BLaER1 (cell line): Measurements from ENCODE around the gene CASTOR2.
"Not testable (repeated sequence)": the region's sequence is repeated elsewhere in the genome, so short reads cannot be mapped to it uniquely, and the experiment has no call there.

ENCODE experiments used
- H3K27ac ChIP-seq: shearing (Covaris generic); formaldehyde crosslinking; 2 replicates; pipeline ENCODE4 v1.8.1; 2022
- H3K27me3 ChIP-seq: shearing (Covaris generic); formaldehyde crosslinking; 2 replicates; pipeline ENCODE4 v1.8.1; 2022
- H3K36me3 ChIP-seq: shearing (Covaris generic); formaldehyde crosslinking; 2 replicates; pipeline ENCODE4 v1.8.1; 2022
- H3K4me1 ChIP-seq: shearing (Covaris generic); formaldehyde crosslinking; 2 replicates; pipeline ENCODE4 v1.8.1; 2022
- H3K4me2 ChIP-seq: shearing (Covaris generic); formaldehyde crosslinking; 2 replicates; pipeline ENCODE4 v1.8.1; 2022
- H3K4me3 ChIP-seq: shearing (Covaris generic); formaldehyde crosslinking; 2 replicates; pipeline ENCODE4 v1.8.1; 2022
- H3K9ac ChIP-seq: shearing (Covaris generic); formaldehyde crosslinking; 2 replicates; pipeline ENCODE4 v1.8.1; 2022
- H3K9me3 ChIP-seq: shearing (Covaris generic); formaldehyde crosslinking; 2 replicates; pipeline ENCODE4 v1.8.1; 2022
- H4K20me1 ChIP-seq: shearing (Covaris generic); formaldehyde crosslinking; 2 replicates; pipeline ENCODE4 v1.8.1; 2022
- Cebpa-rat ChIP-seq: shearing (Covaris generic); IDR thresholded peaks from 2 replicates; pipeline ENCODE4 v1.8.1; 2022

Gene CASTOR2

GRCh38 chr7:74966909-74967308 is 2.4 kb downstream of the CASTOR2 start:
- not testable (repeated sequence) for H3K4me1 ChIP-seq

GRCh38 chr7:74971431-74971830 is 6.9 kb downstream of the CASTOR2 start:
- H3K27ac ChIP-seq, H3K27me3 ChIP-seq, H3K4me2 ChIP-seq, H3K9ac ChIP-seq, H4K20me1 ChIP-seq, H3K4me3 ChIP-seq, H3K4me1 ChIP-seq, H3K9me3 ChIP-seq, H3K36me3 ChIP-seq: not testable (repeated sequence)

More at GRCh38 chr7:74966909-74967308, 2.4 kb downstream of the CASTOR2 start:
- not testable (repeated sequence) for H3K27me3 ChIP-seq, H4K20me1 ChIP-seq, H3K27ac ChIP-seq, H3K9ac ChIP-seq, H3K36me3 ChIP-seq, H3K4me3 ChIP-seq, H3K9me3 ChIP-seq, H3K4me2 ChIP-seq

DNA sequence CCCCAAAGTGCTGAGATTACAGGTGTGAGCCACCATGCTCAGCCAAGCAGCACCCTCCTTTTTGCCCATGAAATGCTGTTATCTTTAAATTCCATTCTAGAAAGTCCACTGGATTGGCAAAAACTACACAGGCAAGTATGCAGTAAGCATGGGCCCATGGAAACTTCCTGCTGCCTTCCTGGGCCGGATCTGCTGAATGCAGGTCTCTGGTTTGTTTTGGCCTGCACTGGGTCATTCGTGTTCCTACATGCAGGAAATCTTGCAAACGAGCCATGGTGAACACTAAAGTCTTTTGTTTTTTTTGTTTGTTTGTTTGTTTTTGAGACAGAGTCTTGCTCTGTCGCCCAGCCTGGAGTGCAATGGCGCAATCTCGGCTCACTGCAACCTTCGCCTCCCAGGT is 7.9 kb downstream of the CASTOR2 start:
- H3K4me2 ChIP-seq, H3K27ac ChIP-seq, H3K4me1 ChIP-seq, H3K9ac ChIP-seq, H3K27me3 ChIP-seq, H3K9me3 ChIP-seq, H3K4me3 ChIP-seq, H3K36me3 ChIP-seq, H4K20me1 ChIP-seq: not testable (repeated sequence)

GRCh38 chr7:74975959-74976358 is 11.5 kb downstream of the CASTOR2 start:
- H3K9me3 ChIP-seq, H3K27me3 ChIP-seq, H3K36me3 ChIP-seq: not testable (repeated sequence)

DNA sequence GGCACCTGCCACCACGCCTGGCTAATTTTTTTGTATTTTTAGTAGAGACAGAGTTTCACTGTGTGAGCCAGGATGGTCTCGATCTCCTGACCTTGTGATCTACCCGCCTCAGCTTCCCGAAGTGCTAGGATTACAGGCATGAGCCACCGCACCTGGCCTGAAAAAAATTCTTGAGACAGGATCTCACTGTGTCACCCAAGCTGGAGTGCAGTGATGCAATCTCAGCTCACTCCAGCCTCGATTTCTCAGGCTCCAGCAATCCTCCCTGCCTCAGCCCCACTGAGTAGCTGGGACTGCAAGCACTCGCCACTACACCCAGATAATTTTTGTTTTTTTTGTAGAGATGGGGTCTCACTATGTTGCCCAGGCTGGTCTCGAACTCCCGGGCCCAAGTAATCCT is 13.0 kb downstream of the CASTOR2 start:
- H3K4me2 ChIP-seq, H4K20me1 ChIP-seq, H3K4me3 ChIP-seq, H3K9ac ChIP-seq, H3K9me3 ChIP-seq, H3K27ac ChIP-seq, H3K36me3 ChIP-seq, H3K4me1 ChIP-seq, H3K27me3 ChIP-seq: not testable (repeated sequence)

More at GRCh38 chr7:74975959-74976358, 11.5 kb downstream of the CASTOR2 start:
- H3K4me3 ChIP-seq, H4K20me1 ChIP-seq, H3K4me2 ChIP-seq, H3K4me1 ChIP-seq, H3K9ac ChIP-seq, H3K27ac ChIP-seq: not testable (repeated sequence)

DNA sequence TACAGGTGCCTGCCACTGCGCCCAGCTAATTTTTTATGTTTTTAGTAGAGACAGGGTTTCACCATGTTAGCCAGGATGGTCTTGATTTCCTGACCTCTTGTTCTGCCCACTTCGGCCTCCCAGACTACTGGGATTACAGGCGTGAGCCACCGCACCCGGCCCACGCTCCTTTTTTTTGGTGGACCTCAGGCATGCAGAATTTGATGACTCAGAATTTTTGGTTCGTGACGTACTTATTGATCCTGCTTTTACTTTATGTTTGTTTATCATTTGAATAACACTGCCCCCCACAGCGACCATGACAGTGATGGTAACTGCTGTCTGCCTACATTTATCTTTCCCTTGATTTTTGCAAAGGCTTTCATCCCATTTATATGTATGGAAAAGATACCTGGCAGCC is 23.9 kb downstream of the CASTOR2 start:
- H4K20me1 ChIP-seq, result peaks cover 52% of the 10 kb centered on the region

GRCh38 chr7:74993121-74993520 is 28.6 kb downstream of the CASTOR2 start:
- Histone ChIP-seq H3K9me3 (no peaks in the 10 kb centered on the region), H4K20me1 (peaks cover 53% of the 10 kb centered on the region), H3K4me1 (no peaks in the 10 kb centered on the region), H3K4me2 (no peak overlapping the region), H3K9ac (no peak overlapping the region), H3K4me3 (no peak overlapping the region), H3K36me3 (0 out of 2 replicates have a peak, but pooled peaks cover 6% of the 10 kb centered on the region), H3K27me3 (no peaks in the 10 kb centered on the region), H3K27ac (no peak overlapping the region)
- no peak for TF ChIP-seq Cebpa-rat

More for the DNA sequence above, 23.9 kb downstream of the CASTOR2 start:
- H3K9me3 ChIP-seq, H3K9ac ChIP-seq, H3K27ac ChIP-seq, H3K4me2 ChIP-seq, H3K27me3 ChIP-seq, H3K4me3 ChIP-seq: not testable (repeated sequence)
- Histone ChIP-seq H3K36me3 (0 out of 2 replicates have a peak, but pooled peaks cover 13% of the 10 kb centered on the region), H3K4me1 (peaks cover 11% of the 10 kb centered on the region; the same call in 1 of the 2 replicates)

- H3K4me2 ChIP-seq, H3K9me3 ChIP-seq, H3K4me1 ChIP-seq, H3K27me3 ChIP-seq, H3K4me3 ChIP-seq, H3K27ac ChIP-seq, H3K36me3 ChIP-seq, H3K9ac ChIP-seq: not testable (repeated sequence)
- peaks cover 71% of the 10 kb centered on the region for H4K20me1 ChIP-seq
Observed at GRCh38 chr7:74994869-74995543, 30.5 kb downstream of the CASTOR2 start.

DNA sequence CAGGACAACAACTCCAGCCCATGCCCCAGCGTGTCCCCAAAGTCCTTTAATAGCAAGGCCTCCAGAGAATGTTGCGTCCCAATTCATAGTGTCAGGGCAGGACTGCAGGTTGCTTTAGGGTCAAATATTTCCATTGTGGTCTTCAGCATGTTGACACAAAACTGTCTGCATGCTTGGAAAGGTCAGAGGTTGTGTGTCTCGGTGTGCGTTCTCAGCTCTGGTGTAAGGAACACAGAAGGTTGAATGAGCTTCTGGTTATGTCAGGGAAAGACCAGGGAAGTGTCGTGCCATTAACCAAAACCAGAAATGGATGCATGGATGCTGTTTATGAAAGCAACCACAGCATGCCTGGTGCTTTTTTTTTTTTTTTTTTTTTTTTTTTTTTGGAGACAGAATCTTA is 31.9 kb downstream of the CASTOR2 start:
- H3K9ac ChIP-seq, H3K4me2 ChIP-seq, H3K9me3 ChIP-seq, H3K27me3 ChIP-seq, H3K4me1 ChIP-seq, H3K36me3 ChIP-seq, H3K4me3 ChIP-seq, H3K27ac ChIP-seq: not testable (repeated sequence)
- peaks cover 77% of the 10 kb centered on the region; the same call in 1 of the 2 replicates for H4K20me1 ChIP-seq

- not testable (repeated sequence) for H3K36me3 ChIP-seq, H3K27ac ChIP-seq, H3K4me2 ChIP-seq, H3K9ac ChIP-seq, H3K27me3 ChIP-seq, H3K4me3 ChIP-seq, H3K4me1 ChIP-seq, H3K9me3 ChIP-seq
- H4K20me1 ChIP-seq, result peaks cover 67% of the 10 kb centered on the region; the same call in 1 of the 2 replicates
Observed at GRCh38 chr7:74997811-74998210, 33.3 kb downstream of the CASTOR2 start.

- H3K27me3 ChIP-seq, H3K36me3 ChIP-seq, H3K27ac ChIP-seq, H3K9ac ChIP-seq, H3K9me3 ChIP-seq, H3K4me3 ChIP-seq, H3K4me2 ChIP-seq, H3K4me1 ChIP-seq: not testable (repeated sequence)
- H4K20me1 ChIP-seq, result peaks cover 51% of the 10 kb centered on the region
Observed at GRCh38 chr7:75001356-75001755, 36.9 kb downstream of the CASTOR2 start.
